ENCODE data around the gene VPS29. TPM values are rescaled to one million over a fixed set of nuclear protein-coding genes. Genes with fewer than 3 reads are reported as not detected.
A peak's percentile ranks its signal among the peaks of the same experiment; 100 is the strongest.
"Not testable (repeated sequence)": the region's sequence is repeated elsewhere in the genome, so short reads cannot be mapped to it uniquely, and the experiment has no call there.

The VPS29 gene
- polyA plus RNA-seq, 3 donors, result 224 to 409 (median 342) TPM

DNA sequence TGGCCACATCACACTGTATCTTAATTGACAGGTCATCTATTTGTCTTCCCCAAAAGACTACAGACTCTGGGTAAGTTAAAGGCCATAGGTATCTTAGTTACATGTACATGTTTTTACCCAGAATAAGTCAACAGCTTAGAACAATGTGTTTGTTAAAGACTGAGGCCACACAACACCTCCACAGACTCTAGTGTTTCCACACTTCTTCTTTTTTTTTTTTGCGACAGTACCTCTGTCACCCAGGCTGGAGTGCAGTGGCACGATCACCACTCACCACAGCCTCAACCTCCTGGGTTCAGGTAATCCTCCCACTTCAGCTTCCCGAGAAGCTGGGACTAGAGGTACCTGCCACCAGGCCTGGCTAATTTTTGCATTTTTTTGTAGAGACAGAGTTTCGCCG, 35.1 kb downstream of the VPS29 start:
- peaks cover 27 to 34% of the 10 kb centered on the region in 2 donors for H3K36me3 ChIP-seq (replicated peaks in 1 of 2; ENCODE audit: control insufficient read depth in 1 of 2, insufficient read depth in 2 of 2, low read length in 2 of 2)
- H3K27ac Mint-ChIP-seq, result peak overlapping the region in 5 of 7 donors; percentile 26 to 90 (median 78)
- peak overlapping the region in 1 of 3 experiments; percentile 96 for H3K4me3 ChIP-seq (replicated peaks in 1 of 3; ENCODE audit: low read depth in 2 of 3, low read length in 3 of 3)
- peak in 1 of 3 donors; percentile 16 for DNase-seq
- peak overlapping the region; percentile 33 for H3K9ac ChIP-seq (ENCODE audit: insufficient read depth, low read length, poor library complexity, severe bottlenecking)
- H3K27ac ChIP-seq (ENCODE audit: low read depth in 1 of 2, low read length in 2 of 2), result peak overlapping the region; percentile 13 to 79
- peaks cover 26 to 41% of the 10 kb centered on the region in 2 donors for H3K36me3 Mint-ChIP-seq
- H3K4me1 ChIP-seq (ENCODE audit: control insufficient read depth in 1 of 2, insufficient read depth in 2 of 2, low read length in 2 of 2), result peaks cover 23 to 34% of the 10 kb centered on the region in 2 donors
- H4K20me1 ChIP-seq (ENCODE audit: insufficient read depth, low read length), result no peaks in the 10 kb centered on the region
- peaks cover 77% of the 10 kb centered on the region for H3K79me2 ChIP-seq (ENCODE audit: insufficient read depth, low read length)
- WGBS (ENCODE audit: insufficient coverage), result 47% methylated on average over 4 of the region's 5 CpGs
- no peaks in the 10 kb centered on the region for H3K9me3 ChIP-seq (replicated peaks in 1 of 2; ENCODE audit: control insufficient read depth in 1 of 2, insufficient read depth in 1 of 2, low read length in 2 of 2)
- H3K9me3 Mint-ChIP-seq, result peaks cover 0 to 2% (median 0%) of the 10 kb centered on the region in 7 donors
- intact Hi-C loops (cut with micrococcal nuclease), result loop anchor here (5.0 kb wide), 2 partner anchors 36 to 141 kb away; partner anchors contain the start of genes RAD9B (in 1 of the 2) and VPS29 (in 1 of the 2)
- peak overlapping the region; percentile 16 to 26 for H3K4me3 Mint-ChIP-seq
- H2AFZ ChIP-seq (ENCODE audit: insufficient read depth, low read depth, low read length, poor library complexity, severe bottlenecking), result no peak overlapping the region
- TF ChIP-seq, protein P1, sequence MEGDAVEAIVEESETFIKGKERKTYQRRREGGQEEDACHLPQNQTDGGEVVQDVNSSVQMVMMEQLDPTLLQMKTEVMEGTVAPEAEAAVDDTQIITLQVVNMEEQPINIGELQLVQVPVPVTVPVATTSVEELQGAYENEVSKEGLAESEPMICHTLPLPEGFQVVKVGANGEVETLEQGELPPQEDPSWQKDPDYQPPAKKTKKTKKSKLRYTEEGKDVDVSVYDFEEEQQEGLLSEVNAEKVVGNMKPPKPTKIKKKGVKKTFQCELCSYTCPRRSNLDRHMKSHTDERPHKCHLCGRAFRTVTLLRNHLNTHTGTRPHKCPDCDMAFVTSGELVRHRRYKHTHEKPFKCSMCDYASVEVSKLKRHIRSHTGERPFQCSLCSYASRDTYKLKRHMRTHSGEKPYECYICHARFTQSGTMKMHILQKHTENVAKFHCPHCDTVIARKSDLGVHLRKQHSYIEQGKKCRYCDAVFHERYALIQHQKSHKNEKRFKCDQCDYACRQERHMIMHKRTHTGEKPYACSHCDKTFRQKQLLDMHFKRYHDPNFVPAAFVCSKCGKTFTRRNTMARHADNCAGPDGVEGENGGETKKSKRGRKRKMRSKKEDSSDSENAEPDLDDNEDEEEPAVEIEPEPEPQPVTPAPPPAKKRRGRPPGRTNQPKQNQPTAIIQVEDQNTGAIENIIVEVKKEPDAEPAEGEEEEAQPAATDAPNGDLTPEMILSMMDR (IDR thresholded peaks at IDR 0.05), result no peak
- H3K27me3 ChIP-seq (ENCODE audit: control insufficient read depth in 2 of 2, insufficient read depth in 2 of 2, low read length in 2 of 2), result no peaks in the 10 kb centered on the region
- peak overlapping the region; percentile 100 for H3K4me2 ChIP-seq (replicated peaks; ENCODE audit: extremely low read depth, low read length, poor library complexity, severe bottlenecking)
- peaks cover 27% of the 10 kb centered on the region for H3K4me1 Mint-ChIP-seq
- peaks cover 0 to 1% (median 0%) of the 10 kb centered on the region in 3 donors for H3K27me3 Mint-ChIP-seq (ENCODE audit: low read depth in 3 of 3)

DNA sequence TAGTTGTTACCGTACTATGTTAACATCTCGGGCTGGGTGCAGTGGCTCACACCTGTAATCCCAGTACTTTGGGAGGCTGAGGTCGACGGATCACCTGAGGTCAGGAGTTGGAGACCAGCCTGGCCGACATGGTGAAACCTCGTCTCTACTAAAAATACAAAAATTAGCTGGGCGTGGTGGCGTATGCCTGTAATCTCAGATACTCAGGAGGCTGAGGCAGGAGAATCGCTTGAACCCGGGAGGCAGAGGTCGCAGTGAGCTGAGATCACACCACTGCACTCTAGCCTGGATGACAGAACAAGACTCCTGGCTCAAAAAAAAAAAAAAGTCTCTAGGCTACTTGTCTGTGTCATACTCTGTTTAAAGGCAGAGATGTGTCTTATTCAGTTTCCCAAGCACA, 36.1 kb downstream of the VPS29 start:
- Mint-ChIP-seq H3K36me3 (peaks cover 33 to 48% of the 10 kb centered on the region in 2 donors), H3K4me1 (peaks cover 27% of the 10 kb centered on the region)
- H3K4me3 Mint-ChIP-seq; H4K20me1 ChIP-seq (ENCODE audit: insufficient read depth, low read length); H2AFZ ChIP-seq (ENCODE audit: insufficient read depth, low read depth, low read length, poor library complexity, severe bottlenecking); H3K9me3 ChIP-seq (replicated peaks in 1 of 2; ENCODE audit: control insufficient read depth in 1 of 2, insufficient read depth in 1 of 2, low read length in 2 of 2); H3K9me3 Mint-ChIP-seq; H3K4me3 ChIP-seq (replicated peaks in 1 of 3; ENCODE audit: low read depth in 2 of 3, low read length in 3 of 3); DNase-seq; H3K4me2 ChIP-seq (replicated peaks; ENCODE audit: extremely low read depth, low read length, poor library complexity, severe bottlenecking); H3K27me3 ChIP-seq (ENCODE audit: control insufficient read depth in 2 of 2, insufficient read depth in 2 of 2, low read length in 2 of 2); H3K27ac Mint-ChIP-seq; H3K27me3 Mint-ChIP-seq (ENCODE audit: low read depth in 3 of 3); H3K9ac ChIP-seq (ENCODE audit: insufficient read depth, low read length, poor library complexity, severe bottlenecking): not testable (repeated sequence)
- peaks cover 30 to 44% of the 10 kb centered on the region in 2 donors for H3K36me3 ChIP-seq (replicated peaks in 1 of 2; ENCODE audit: control insufficient read depth in 1 of 2, insufficient read depth in 2 of 2, low read length in 2 of 2)
- H3K27ac ChIP-seq (ENCODE audit: low read depth in 1 of 2, low read length in 2 of 2), result peak overlapping the region in 1 of 2 donors; percentile 31
- H3K4me1 ChIP-seq (ENCODE audit: control insufficient read depth in 1 of 2, insufficient read depth in 2 of 2, low read length in 2 of 2), result peaks cover 23 to 34% of the 10 kb centered on the region in 2 donors
- 98% methylated on average over 8 of the region's 11 CpGs for WGBS (ENCODE audit: insufficient coverage)
- peaks cover 82% of the 10 kb centered on the region for H3K79me2 ChIP-seq (ENCODE audit: insufficient read depth, low read length)
- intact Hi-C loops (cut with micrococcal nuclease), result loop anchor here (5.0 kb wide), 2 partner anchors 37 to 142 kb away; partner anchors contain the start of genes RAD9B (in 1 of the 2) and VPS29 (in 1 of the 2)
